ENCODE data around the gene PHKB. TPM values are rescaled to one million over a fixed set of nuclear protein-coding genes. Genes with fewer than 3 reads are reported as not detected.

Gene PHKB
- total RNA-seq, 1 donor from 2014 or later = 49.6 TPM

DNA sequence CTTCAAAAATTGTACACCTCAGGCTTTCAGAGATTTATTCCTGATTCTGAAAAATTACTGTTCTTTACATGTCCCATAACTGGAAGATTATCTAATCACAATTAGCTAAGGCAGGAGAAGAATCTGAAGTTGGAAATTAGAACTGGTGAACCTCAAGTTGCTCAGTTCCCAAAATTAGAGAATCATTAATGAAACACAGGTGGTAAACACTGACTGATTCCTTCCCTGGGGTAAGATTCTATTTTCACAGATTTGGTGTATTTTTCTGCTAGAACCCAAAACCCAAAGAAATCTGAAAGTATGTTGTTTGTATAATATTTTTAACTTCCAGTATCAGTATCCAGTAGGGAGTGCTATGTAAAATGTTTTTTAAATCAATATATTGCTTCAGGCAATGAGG, 25.7 kb downstream of the PHKB start:
- Histone ChIP-seq H3K27me3 (ENCODE audit: insufficient read depth, low read length) (no peaks in the 10 kb centered on the region), H3K36me3 (ENCODE audit: insufficient read depth, low read length) (no peaks in the 10 kb centered on the region), H3K4me1 (ENCODE audit: insufficient read depth, low read length) (no peaks in the 10 kb centered on the region), H3K79me2 (ENCODE audit: insufficient read depth, low read length) (peaks cover 18% of the 10 kb centered on the region), H3K4me2 (ENCODE audit: low read length) (no peak overlapping the region), H3K9ac (ENCODE audit: low read length) (no peak overlapping the region), H4K20me1 (ENCODE audit: insufficient read depth, low read length) (no peaks in the 10 kb centered on the region), H3K27ac (ENCODE audit: low read depth, low read length) (no peak overlapping the region), H3K4me3 (ENCODE audit: insufficient read depth, low read depth, low read length) (no peak overlapping the region), H2AFZ (ENCODE audit: low read depth, low read length) (no peak overlapping the region), H3K9me3 (ENCODE audit: insufficient read depth, low read depth, low read length) (no peaks in the 10 kb centered on the region)
- Mint-ChIP-seq H3K4me1 (ENCODE audit: low read depth, unreplicated experiment) (no peaks in the 10 kb centered on the region), H3K4me3 (ENCODE audit: unreplicated experiment) (no peak overlapping the region), H3K27me3 (ENCODE audit: low read depth, unreplicated experiment) (no peaks in the 10 kb centered on the region), H3K9me3 (ENCODE audit: unreplicated experiment) (peaks cover 6% of the 10 kb centered on the region), H3K36me3 (ENCODE audit: low read depth, unreplicated experiment) (peaks cover 4% of the 10 kb centered on the region), H3K27ac (ENCODE audit: unreplicated experiment) (no peak overlapping the region)
- DNase-seq (ENCODE audit: low read depth) (no peak), FAIRE-seq (no peak)
- TF ChIP-seq, protein P1, sequence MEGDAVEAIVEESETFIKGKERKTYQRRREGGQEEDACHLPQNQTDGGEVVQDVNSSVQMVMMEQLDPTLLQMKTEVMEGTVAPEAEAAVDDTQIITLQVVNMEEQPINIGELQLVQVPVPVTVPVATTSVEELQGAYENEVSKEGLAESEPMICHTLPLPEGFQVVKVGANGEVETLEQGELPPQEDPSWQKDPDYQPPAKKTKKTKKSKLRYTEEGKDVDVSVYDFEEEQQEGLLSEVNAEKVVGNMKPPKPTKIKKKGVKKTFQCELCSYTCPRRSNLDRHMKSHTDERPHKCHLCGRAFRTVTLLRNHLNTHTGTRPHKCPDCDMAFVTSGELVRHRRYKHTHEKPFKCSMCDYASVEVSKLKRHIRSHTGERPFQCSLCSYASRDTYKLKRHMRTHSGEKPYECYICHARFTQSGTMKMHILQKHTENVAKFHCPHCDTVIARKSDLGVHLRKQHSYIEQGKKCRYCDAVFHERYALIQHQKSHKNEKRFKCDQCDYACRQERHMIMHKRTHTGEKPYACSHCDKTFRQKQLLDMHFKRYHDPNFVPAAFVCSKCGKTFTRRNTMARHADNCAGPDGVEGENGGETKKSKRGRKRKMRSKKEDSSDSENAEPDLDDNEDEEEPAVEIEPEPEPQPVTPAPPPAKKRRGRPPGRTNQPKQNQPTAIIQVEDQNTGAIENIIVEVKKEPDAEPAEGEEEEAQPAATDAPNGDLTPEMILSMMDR (IDR thresholded peaks at IDR 0.05; ENCODE audit: insufficient read depth, low read depth, low read length) = no peak
- no peak for TF ChIP-seq EZH2 (IDR thresholded peaks at IDR 0.05; ENCODE audit: insufficient read depth, low read length)

DNA sequence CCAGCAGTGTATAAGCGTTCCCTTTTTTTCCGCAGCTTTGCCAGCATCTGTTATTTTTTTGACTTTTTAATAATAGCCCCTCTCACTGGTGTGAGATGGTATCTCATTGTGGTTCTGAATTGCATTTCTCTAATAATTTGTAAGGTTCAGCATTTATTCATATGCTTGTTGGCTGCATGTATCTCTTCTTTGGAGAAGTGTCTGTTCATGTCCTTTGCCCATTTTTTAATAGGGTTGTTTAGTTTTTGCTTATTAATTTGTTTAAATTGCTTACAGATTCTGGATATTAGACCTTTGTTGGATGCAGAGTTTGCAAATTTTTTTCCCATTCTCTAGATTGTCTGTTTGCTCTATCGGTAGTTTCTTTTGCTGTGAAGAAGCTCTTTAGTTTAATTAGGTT, 26.9 kb downstream of the PHKB start:
- Histone ChIP-seq H3K27me3 (ENCODE audit: insufficient read depth, low read length) (no peaks in the 10 kb centered on the region), H3K27ac (ENCODE audit: low read depth, low read length) (no peak overlapping the region), H3K9ac (ENCODE audit: low read length) (no peak overlapping the region), H2AFZ (ENCODE audit: low read depth, low read length) (no peak overlapping the region), H3K4me2 (ENCODE audit: low read length) (no peak overlapping the region), H4K20me1 (ENCODE audit: insufficient read depth, low read length) (no peaks in the 10 kb centered on the region), H3K4me1 (ENCODE audit: insufficient read depth, low read length) (no peaks in the 10 kb centered on the region), H3K79me2 (ENCODE audit: insufficient read depth, low read length) (peaks cover 18% of the 10 kb centered on the region), H3K36me3 (ENCODE audit: insufficient read depth, low read length) (no peaks in the 10 kb centered on the region), H3K9me3 (ENCODE audit: insufficient read depth, low read depth, low read length) (no peaks in the 10 kb centered on the region), H3K4me3 (ENCODE audit: insufficient read depth, low read depth, low read length) (no peak overlapping the region)
- Mint-ChIP-seq H3K36me3 (ENCODE audit: low read depth, unreplicated experiment) (peaks cover 6% of the 10 kb centered on the region), H3K27ac (ENCODE audit: unreplicated experiment) (no peak overlapping the region), H3K9me3 (ENCODE audit: unreplicated experiment) (peaks cover 6% of the 10 kb centered on the region), H3K4me1 (ENCODE audit: low read depth, unreplicated experiment) (peaks cover 2% of the 10 kb centered on the region), H3K4me3 (ENCODE audit: unreplicated experiment) (no peak overlapping the region), H3K27me3 (ENCODE audit: low read depth, unreplicated experiment) (no peaks in the 10 kb centered on the region)
- FAIRE-seq = no peak
- no peak for TF ChIP-seq EZH2 (IDR thresholded peaks at IDR 0.05; ENCODE audit: insufficient read depth, low read length)
- TF ChIP-seq, protein P1 (IDR thresholded peaks at IDR 0.05; ENCODE audit: insufficient read depth, low read depth, low read length) = no peak
- no peak for DNase-seq (ENCODE audit: low read depth)

DNA sequence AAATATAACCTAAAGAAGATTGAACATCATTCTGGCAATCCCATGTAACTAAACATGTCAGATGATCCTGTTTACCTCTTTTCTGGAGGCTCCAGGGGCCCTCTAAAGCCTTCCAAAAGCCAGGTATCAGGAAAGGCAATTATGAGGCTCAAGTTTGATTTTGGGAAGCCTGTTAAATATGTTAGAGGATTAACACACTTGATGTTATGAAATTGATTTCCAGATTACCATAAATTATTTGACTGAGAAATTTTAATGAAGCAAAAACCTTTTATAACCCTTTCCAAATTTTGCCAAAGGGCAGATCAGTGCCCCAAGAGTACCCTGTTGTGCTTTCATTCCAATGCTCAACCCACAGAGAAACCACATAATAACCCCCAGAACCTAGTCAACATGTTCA, 29.3 kb downstream of the PHKB start:
- no peak for DNase-seq (ENCODE audit: low read depth)
- H2AFZ ChIP-seq (ENCODE audit: low read depth, low read length) = no peak overlapping the region
- no peaks in the 10 kb centered on the region for H3K36me3 ChIP-seq (ENCODE audit: insufficient read depth, low read length)
- Mint-ChIP-seq H3K27me3 (ENCODE audit: low read depth, unreplicated experiment) (no peaks in the 10 kb centered on the region), H3K9me3 (ENCODE audit: unreplicated experiment) (peaks cover 6% of the 10 kb centered on the region), H3K4me1 (ENCODE audit: low read depth, unreplicated experiment) (peaks cover 2% of the 10 kb centered on the region), H3K4me3 (ENCODE audit: unreplicated experiment) (no peak overlapping the region), H3K36me3 (ENCODE audit: low read depth, unreplicated experiment) (peaks cover 6% of the 10 kb centered on the region), H3K27ac (ENCODE audit: unreplicated experiment) (no peak overlapping the region)
- H3K9me3 ChIP-seq (ENCODE audit: insufficient read depth, low read depth, low read length) = no peaks in the 10 kb centered on the region
- H3K4me2 ChIP-seq (ENCODE audit: low read length) = no peak overlapping the region
- H3K27ac ChIP-seq (ENCODE audit: low read depth, low read length) = no peak overlapping the region
- FAIRE-seq = no peak
- TF ChIP-seq EZH2 (IDR thresholded peaks at IDR 0.05; ENCODE audit: insufficient read depth, low read length) = no peak
- TF ChIP-seq, protein P1 (IDR thresholded peaks at IDR 0.05; ENCODE audit: insufficient read depth, low read depth, low read length) = no peak
- no peaks in the 10 kb centered on the region for H4K20me1 ChIP-seq (ENCODE audit: insufficient read depth, low read length)
- H3K4me1 ChIP-seq (ENCODE audit: insufficient read depth, low read length) = no peaks in the 10 kb centered on the region
- no peaks in the 10 kb centered on the region for H3K27me3 ChIP-seq (ENCODE audit: insufficient read depth, low read length)
- no peak overlapping the region for H3K4me3 ChIP-seq (ENCODE audit: insufficient read depth, low read depth, low read length)
- H3K79me2 ChIP-seq (ENCODE audit: insufficient read depth, low read length) = peaks cover 18% of the 10 kb centered on the region
- H3K9ac ChIP-seq (ENCODE audit: low read length) = no peak overlapping the region
